ENCODE measurements around the gene MAP4K5.

MAP4K5 gene

GRCh38 chr14:50532502-50533240 lies at the start of gene MAP4K5:
MAP4K5 (minus strand) TSS chr14:50532569; CDS start chr14:50532049, 520 bp downstream.
- TF ChIP-seq CTCF (IDR thresholded peaks at IDR 0.05; ENCODE audit: insufficient read depth, low read depth, low read length, missing control alignments) = peak; percentile 93
- DNase-seq (ENCODE audit: low read depth) = peak; percentile 96
- peak within 1 kb of the TSS; percentile 95 for H3K4me3 ChIP-seq (ENCODE audit: low read depth, low read length)

GRCh38 chr14:50578433-50578832 lies 46.1 kb upstream of the MAP4K5 start:
- no peak for DNase-seq (ENCODE audit: low read depth)
- no peak overlapping the region for H3K4me3 ChIP-seq (ENCODE audit: low read depth, low read length)
- TF ChIP-seq CTCF (IDR thresholded peaks at IDR 0.05; ENCODE audit: insufficient read depth, low read depth, low read length, missing control alignments) = no peak

- no peak for DNase-seq (ENCODE audit: low read depth)
- no peak for TF ChIP-seq CTCF (IDR thresholded peaks at IDR 0.05; ENCODE audit: insufficient read depth, low read depth, low read length, missing control alignments)
- H3K4me3 ChIP-seq (ENCODE audit: low read depth, low read length) = no peak overlapping the region
Observed at GRCh38 chr14:50577982-50578381, 45.6 kb upstream of the MAP4K5 start.

- DNase-seq (ENCODE audit: low read depth) = no peak
- H3K4me3 ChIP-seq (ENCODE audit: low read depth, low read length) = no peak overlapping the region
- no peak for TF ChIP-seq CTCF (IDR thresholded peaks at IDR 0.05; ENCODE audit: insufficient read depth, low read depth, low read length, missing control alignments)
Observed at GRCh38 chr14:50575769-50576168, 43.4 kb upstream of the MAP4K5 start.

GRCh38 chr14:50573862-50574261 lies 41.5 kb upstream of the MAP4K5 start:
- no peak for DNase-seq (ENCODE audit: low read depth)
- TF ChIP-seq CTCF (IDR thresholded peaks at IDR 0.05; ENCODE audit: insufficient read depth, low read depth, low read length, missing control alignments) = no peak
- no peak overlapping the region for H3K4me3 ChIP-seq (ENCODE audit: low read depth, low read length)

- no peak for TF ChIP-seq CTCF (IDR thresholded peaks at IDR 0.05; ENCODE audit: insufficient read depth, low read depth, low read length, missing control alignments)
- no peak for DNase-seq (ENCODE audit: low read depth)
- no peak overlapping the region for H3K4me3 ChIP-seq (ENCODE audit: low read depth, low read length)
Observed at GRCh38 chr14:50569714-50570274, 37.4 kb upstream of the MAP4K5 start.
